Keratinocyte (primary cell): ENCODE data around the gene MYH9. TPM values are rescaled to one million over a fixed set of nuclear protein-coding genes. Genes with fewer than 3 reads are reported as not detected.
"Not testable (repeated sequence)": the region's sequence is repeated elsewhere in the genome, so short reads cannot be mapped to it uniquely, and the experiment has no call there.

Source experiments
- DNase-seq: peaks from one replicate; pipeline ENCODE4 v3.0.0-alpha.2; 2011; ENCODE audit warnings: low read depth, missing footprints, low spot score
- FAIRE-seq: peaks from 2 replicates; lab custom pipeline; 2011; peaks lifted over from hg19 to GRCh38; lab: Jason Lieb, UNC
- H2AFZ ChIP-seq: 2 replicates; pipeline ENCODE4 v1.6.0; 2012; ENCODE audit warnings: low read length, control low read depth, inconsistent platforms; ENCODE audit not compliant: control insufficient read depth
- H3K27ac ChIP-seq: 2 replicates; pipeline ENCODE4 v1.5.1; 2011; ENCODE audit warnings: low read length; ENCODE audit not compliant: control insufficient read depth, insufficient read depth
- H3K27me3 ChIP-seq: 3 replicates; pipeline ENCODE4 v1.6.0; 2011; ENCODE audit warnings: low read length; ENCODE audit not compliant: control insufficient read depth, insufficient read depth; ENCODE audit errors: extremely low read depth
- H3K36me3 ChIP-seq, 2 experiments: 2 replicates in 1 of 2; 3 replicates in 1 of 2; pipeline ENCODE4 v1.5.1; 2011; ENCODE audit warnings: low read length in 2 of 2, mild to moderate bottlenecking in 1 of 2; ENCODE audit not compliant: control insufficient read depth in 2 of 2, insufficient read depth in 2 of 2; ENCODE audit errors: extremely low read depth in 1 of 2
- H3K4me1 ChIP-seq: 3 replicates; pipeline ENCODE4 v1.5.1; 2011; ENCODE audit warnings: low read length; ENCODE audit not compliant: control insufficient read depth, insufficient read depth; ENCODE audit errors: extremely low read depth
- H3K4me2 ChIP-seq: 3 replicates; pipeline ENCODE4 v1.6.0; 2011; ENCODE audit warnings: low read depth, low read length; ENCODE audit not compliant: control insufficient read depth, insufficient read depth; ENCODE audit errors: extremely low read depth
- H3K4me3 ChIP-seq, 3 experiments: fragments of 200-600 bp in 1 of 3; sonication (generic) in 1 of 3; 2 replicates in 2 of 3; 3 replicates in 1 of 3; pipeline ENCODE4 v1.5.1; 2011 to 2016; ENCODE audit warnings: low read length in 3 of 3, mild to moderate bottlenecking in 3 of 3, control low read depth in 2 of 3, inconsistent platforms in 1 of 3, low read depth in 1 of 3, mixed read lengths in 1 of 3, mixed run types in 1 of 3, moderate library complexity in 1 of 3; ENCODE audit not compliant: control insufficient read depth in 2 of 3, insufficient read depth in 2 of 3; ENCODE audit errors: extremely low read depth in 1 of 3
- H3K79me2 ChIP-seq: 2 replicates; pipeline ENCODE4 v1.6.0; 2012; ENCODE audit warnings: low read length; ENCODE audit not compliant: control insufficient read depth, insufficient read depth
- H3K9ac ChIP-seq: 3 replicates; pipeline ENCODE4 v1.6.0; 2011; ENCODE audit warnings: low read length; ENCODE audit not compliant: control insufficient read depth, insufficient read depth; ENCODE audit errors: extremely low read depth
- H3K9me1 ChIP-seq: 3 replicates; pipeline ENCODE4 v1.6.0; 2011; ENCODE audit warnings: low read length; ENCODE audit not compliant: control insufficient read depth, insufficient read depth; ENCODE audit errors: extremely low read depth
- H3K9me3 ChIP-seq: 2 replicates; pipeline ENCODE4 v1.5.1; 2012; ENCODE audit warnings: low read depth, low read length; ENCODE audit not compliant: control insufficient read depth
- H4K20me1 ChIP-seq: 3 replicates; pipeline ENCODE4 v1.6.0; 2011; ENCODE audit warnings: low read length; ENCODE audit not compliant: control insufficient read depth, insufficient read depth; ENCODE audit errors: extremely low read depth
- EZH2 ChIP-seq: IDR thresholded peaks from one replicate; pipeline ENCODE4 v1.6.1; 2012; ENCODE audit warnings: inconsistent platforms, mild to moderate bottlenecking, low read length, moderate library complexity
- dilution Hi-C: fragments of 300-500 bp; cut with MboI; formaldehyde crosslinking; loops from one replicate; pipeline ENCODE4 v1.7.0; 2020; ENCODE audit warnings: low sequenced_read_pairs; ENCODE audit not compliant: extremely low pct_ligation_motif_present
- polyA plus RNA-seq, 5 experiments: library from polyadenylated mRNA; depleted of rRNA in 3 of 5; stranded (reverse) in 3 of 5; stranded (forward) in 1 of 5; unstranded in 1 of 5; fragments of >200 nt; gene quantifications; 1 replicate in 1 of 5; 2 replicates in 3 of 5; 3 replicates in 1 of 5; pipeline versions ENCODE4 v1.2.1 to v1.2.3, GENCODE V29; 2011 to 2012; ENCODE audit warnings: missing spikeins in 2 of 5, low read depth in 1 of 5, low replicate concordance in 1 of 5
- TF ChIP-seq, protein P1 (sequence below), 3 experiments: IDR thresholded peaks in 1 of 3; conservative IDR thresholded peaks in 1 of 3; optimal IDR thresholded peaks in 1 of 3; 2 replicates in 2 of 3; 3 replicates in 1 of 3; pipeline versions ENCODE3 to v1.5.1; 2011; ENCODE audit warnings: low read length in 3 of 3, mild to moderate bottlenecking in 3 of 3, moderate library complexity in 2 of 3, control low read depth in 1 of 3, inconsistent platforms in 1 of 3; ENCODE audit not compliant: insufficient read depth in 2 of 3; ENCODE audit errors: extremely low read depth in 1 of 3

The MYH9 gene
- polyA plus RNA-seq, 1 donor (not counting 4 experiments of a cell fraction or from before 2014, with no cell fraction given), result 351 TPM

DNA sequence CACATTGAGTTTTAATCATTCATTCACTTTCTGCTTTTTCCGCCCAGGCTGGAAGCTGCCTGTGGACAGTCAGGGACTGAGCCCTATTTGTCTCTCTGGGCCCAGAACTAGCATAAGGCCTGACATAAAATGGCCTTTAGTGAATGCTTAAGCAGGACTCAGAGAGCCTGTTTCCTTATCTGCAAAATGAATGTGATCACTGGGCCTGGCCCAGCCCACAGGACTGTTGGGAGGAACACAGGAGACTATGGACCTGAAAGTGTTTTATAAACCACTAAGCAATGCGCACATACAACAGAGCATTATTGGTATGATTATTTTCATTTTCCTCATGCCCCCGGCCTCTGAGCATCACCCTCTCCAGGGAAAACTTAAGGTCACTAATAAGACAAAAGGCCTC, 3.9 kb upstream of the MYH9 start:
- Histone ChIP-seq H3K79me2 (peaks cover 15% of the 10 kb centered on the region), H2AFZ (no peak overlapping the region), H3K27ac (no peak overlapping the region), H3K9ac (no peak overlapping the region), H3K4me3 (no peak overlapping the region), H3K36me3 (peaks cover 2 to 4% of the 10 kb centered on the region in 2 experiments), H3K27me3 (no peaks in the 10 kb centered on the region), H3K4me1 (peaks cover 30% of the 10 kb centered on the region), H3K9me3 (no peaks in the 10 kb centered on the region), H3K4me2 (no peak overlapping the region), H3K9me1 (no peaks in the 10 kb centered on the region), H4K20me1 (peaks cover 2% of the 10 kb centered on the region)
- FAIRE-seq, result no peak
- TF ChIP-seq EZH2, result no peak
- TF ChIP-seq, protein P1, sequence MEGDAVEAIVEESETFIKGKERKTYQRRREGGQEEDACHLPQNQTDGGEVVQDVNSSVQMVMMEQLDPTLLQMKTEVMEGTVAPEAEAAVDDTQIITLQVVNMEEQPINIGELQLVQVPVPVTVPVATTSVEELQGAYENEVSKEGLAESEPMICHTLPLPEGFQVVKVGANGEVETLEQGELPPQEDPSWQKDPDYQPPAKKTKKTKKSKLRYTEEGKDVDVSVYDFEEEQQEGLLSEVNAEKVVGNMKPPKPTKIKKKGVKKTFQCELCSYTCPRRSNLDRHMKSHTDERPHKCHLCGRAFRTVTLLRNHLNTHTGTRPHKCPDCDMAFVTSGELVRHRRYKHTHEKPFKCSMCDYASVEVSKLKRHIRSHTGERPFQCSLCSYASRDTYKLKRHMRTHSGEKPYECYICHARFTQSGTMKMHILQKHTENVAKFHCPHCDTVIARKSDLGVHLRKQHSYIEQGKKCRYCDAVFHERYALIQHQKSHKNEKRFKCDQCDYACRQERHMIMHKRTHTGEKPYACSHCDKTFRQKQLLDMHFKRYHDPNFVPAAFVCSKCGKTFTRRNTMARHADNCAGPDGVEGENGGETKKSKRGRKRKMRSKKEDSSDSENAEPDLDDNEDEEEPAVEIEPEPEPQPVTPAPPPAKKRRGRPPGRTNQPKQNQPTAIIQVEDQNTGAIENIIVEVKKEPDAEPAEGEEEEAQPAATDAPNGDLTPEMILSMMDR (optimal IDR thresholded peaks at IDR 0.05 in 1 of 3, IDR thresholded peaks at IDR 0.05 in 1 of 3, conservative IDR thresholded peaks at IDR 0.05 in 1 of 3; ENCODE audit: extremely low read depth in 1 of 3, insufficient read depth in 2 of 3, low read length in 3 of 3), result no peak
- dilution Hi-C loops, result no loop called here
- DNase-seq, result no peak

DNA sequence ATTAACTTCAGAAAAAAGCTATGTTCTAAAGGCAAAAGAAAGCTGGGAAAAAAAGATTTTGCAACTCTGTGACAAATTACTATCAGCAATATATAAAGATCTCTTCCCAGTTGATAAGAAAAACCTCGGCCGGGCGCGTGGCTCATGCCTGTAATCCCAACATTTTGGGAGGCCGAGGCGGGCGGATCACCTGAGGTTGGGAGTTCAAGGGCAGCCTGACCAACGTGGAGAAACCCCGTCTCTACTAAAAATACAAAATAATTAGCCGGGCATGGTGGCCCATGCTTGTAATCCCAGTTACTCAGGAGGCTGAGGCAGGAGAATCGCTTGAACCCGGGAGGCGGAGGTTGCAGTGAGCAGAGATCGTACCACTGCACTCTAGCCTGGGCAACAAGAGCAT, 1.4 kb upstream of the MYH9 start:
- H3K9me3 ChIP-seq, H3K9me1 ChIP-seq, H3K27me3 ChIP-seq, H2AFZ ChIP-seq, dilution Hi-C loops, FAIRE-seq, H3K9ac ChIP-seq, DNase-seq: not testable (repeated sequence)
- Histone ChIP-seq H3K36me3 (peaks cover 9 to 27% of the 10 kb centered on the region in 2 experiments), H3K4me1 (peaks cover 23% of the 10 kb centered on the region), H3K4me3 (peak overlapping the region; percentile 32 to 57 (median 51)), H3K79me2 (peaks cover 37% of the 10 kb centered on the region), H3K27ac (peak overlapping the region; percentile 43), H3K4me2 (peak overlapping the region; percentile 62), H4K20me1 (peaks cover 25% of the 10 kb centered on the region)

DNA sequence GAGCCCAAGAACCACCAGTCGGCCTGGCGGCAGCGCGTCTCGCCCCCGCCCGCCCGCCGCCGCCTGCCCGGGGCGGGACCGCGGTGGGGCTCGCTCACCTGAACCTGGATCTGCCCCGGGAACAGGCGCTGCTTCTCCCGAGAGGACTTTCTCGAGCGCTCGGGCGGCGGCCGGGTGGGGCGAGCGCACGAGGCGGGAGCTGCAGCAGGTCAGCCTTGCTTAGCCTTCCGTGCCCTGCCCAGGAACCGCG, 133 bp downstream of the MYH9 start:
- Histone ChIP-seq H2AFZ (no peak overlapping the region), H3K27me3 (no peaks in the 10 kb centered on the region), H3K9ac (peak overlapping the region; percentile 96), H3K4me3 (peak overlapping the region; percentile 86 to 99 (median 98)), H4K20me1 (peaks cover 39% of the 10 kb centered on the region), H3K4me1 (peaks cover 33% of the 10 kb centered on the region), H3K9me3 (no peaks in the 10 kb centered on the region), H3K36me3 (peaks cover 14 to 35% of the 10 kb centered on the region in 2 experiments), H3K27ac (peak overlapping the region; percentile 97), H3K9me1 (peaks cover 2% of the 10 kb centered on the region), H3K4me2 (no peak overlapping the region), H3K79me2 (peaks cover 52% of the 10 kb centered on the region)
- TF ChIP-seq, protein P1 (optimal IDR thresholded peaks at IDR 0.05 in 1 of 3, IDR thresholded peaks at IDR 0.05 in 1 of 3, conservative IDR thresholded peaks at IDR 0.05 in 1 of 3; ENCODE audit: extremely low read depth in 1 of 3, insufficient read depth in 2 of 3, low read length in 3 of 3), result no peak
- no peak for TF ChIP-seq EZH2
- FAIRE-seq (no peak), DNase-seq (no peak)
- dilution Hi-C loops, result no loop called here
